ENCODE results near the gene ROMO1. TPM values are rescaled to one million over a fixed set of nuclear protein-coding genes. Genes with fewer than 3 reads are reported as not detected.
"Not testable (repeated sequence)": the region's sequence is repeated elsewhere in the genome, so short reads cannot be mapped to it uniquely, and the experiment has no call there.

The ROMO1 gene
- total RNA-seq, 2 donors from 2014 or later: 51.4 to 53.8 TPM

GRCh38 chr20:35695245-35695749 lies 3.9 kb upstream of the ROMO1 start:
- H3K36me3 Mint-ChIP-seq (ENCODE audit: insufficient read depth in 2 of 2): peaks cover 11 to 24% of the 10 kb centered on the region in 2 donors
- H3K27ac Mint-ChIP-seq: peak overlapping the region; percentile 66
- no peak for DNase-seq
- H3K4me1 Mint-ChIP-seq (ENCODE audit: low read depth): peaks cover 29% of the 10 kb centered on the region
- no peaks in the 10 kb centered on the region for H3K27me3 Mint-ChIP-seq (ENCODE audit: low read depth)
- H3K4me3 Mint-ChIP-seq: no peak overlapping the region
- H3K9me3 Mint-ChIP-seq: no peaks in the 10 kb centered on the region
- ATAC-seq (replicated peaks in 1 of 2): no peak

DNA sequence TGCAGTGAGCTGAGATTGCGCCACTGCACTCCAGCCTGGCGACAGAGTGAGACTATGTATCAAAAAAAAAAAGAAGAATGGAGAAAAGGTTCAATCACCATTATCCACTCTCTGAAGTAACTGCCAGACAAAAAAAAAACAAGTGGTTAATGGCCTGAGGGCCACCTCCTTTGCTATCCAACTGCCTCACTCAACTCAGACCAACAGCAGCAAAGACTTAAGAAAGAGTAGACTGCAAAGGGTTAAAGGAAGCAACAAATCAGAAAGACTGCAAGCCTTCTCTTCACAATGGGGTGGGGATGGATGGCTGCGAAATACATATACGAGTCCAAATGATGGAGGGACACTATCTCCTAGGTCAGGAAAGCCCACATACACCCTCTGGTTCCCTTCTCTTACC lies 3.2 kb upstream of the ROMO1 start:
- H3K4me1 Mint-ChIP-seq (ENCODE audit: low read depth): peaks cover 36% of the 10 kb centered on the region
- peaks cover 11 to 24% of the 10 kb centered on the region in 2 donors for H3K36me3 Mint-ChIP-seq (ENCODE audit: insufficient read depth in 2 of 2)
- ATAC-seq (replicated peaks in 1 of 2) (no peak), DNase-seq (no peak)
- no peaks in the 10 kb centered on the region for H3K27me3 Mint-ChIP-seq (ENCODE audit: low read depth)
- no peaks in the 10 kb centered on the region for H3K9me3 Mint-ChIP-seq
- no peak overlapping the region for H3K27ac Mint-ChIP-seq
- H3K4me3 Mint-ChIP-seq: no peak overlapping the region

DNA sequence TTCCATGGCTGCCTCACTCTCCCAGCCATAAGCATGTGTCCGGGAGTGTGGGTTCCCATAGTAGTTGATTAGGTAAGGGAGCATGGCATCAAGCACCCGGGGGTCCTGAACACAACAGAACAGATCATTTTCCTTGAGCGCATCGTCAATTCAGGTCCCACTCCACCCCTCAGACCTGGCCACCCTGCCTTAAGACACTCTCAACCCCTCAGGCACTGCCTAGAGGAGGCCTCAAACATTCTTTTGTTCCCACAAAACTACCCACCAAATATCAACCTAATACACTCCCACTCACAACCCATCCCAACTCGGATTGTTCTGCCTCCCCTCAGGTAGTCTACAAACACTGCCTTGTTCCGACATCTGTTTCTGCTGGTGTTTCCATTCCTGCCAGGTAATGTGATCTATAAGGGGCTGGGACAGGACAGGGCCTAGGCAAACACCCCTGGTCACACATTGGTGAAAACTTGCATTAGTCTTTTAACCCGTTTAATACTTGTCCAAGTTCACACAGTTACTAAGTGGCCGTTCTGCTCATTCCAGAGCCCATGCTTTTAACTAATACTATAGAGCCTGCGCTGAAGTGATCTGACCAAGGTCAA lies 1.4 kb upstream of the ROMO1 start:
- peaks cover 11 to 26% of the 10 kb centered on the region in 2 donors for H3K36me3 Mint-ChIP-seq (ENCODE audit: insufficient read depth in 2 of 2)
- no peak for DNase-seq
- H3K4me1 Mint-ChIP-seq (ENCODE audit: low read depth): peaks cover 48% of the 10 kb centered on the region
- peak overlapping the region; percentile 93 to 94 for H3K4me3 Mint-ChIP-seq
- ATAC-seq (replicated peaks in 1 of 2): no peak
- no peaks in the 10 kb centered on the region for H3K9me3 Mint-ChIP-seq
- H3K27me3 Mint-ChIP-seq (ENCODE audit: low read depth): no peaks in the 10 kb centered on the region
- peak overlapping the region; percentile 92 for H3K27ac Mint-ChIP-seq

DNA sequence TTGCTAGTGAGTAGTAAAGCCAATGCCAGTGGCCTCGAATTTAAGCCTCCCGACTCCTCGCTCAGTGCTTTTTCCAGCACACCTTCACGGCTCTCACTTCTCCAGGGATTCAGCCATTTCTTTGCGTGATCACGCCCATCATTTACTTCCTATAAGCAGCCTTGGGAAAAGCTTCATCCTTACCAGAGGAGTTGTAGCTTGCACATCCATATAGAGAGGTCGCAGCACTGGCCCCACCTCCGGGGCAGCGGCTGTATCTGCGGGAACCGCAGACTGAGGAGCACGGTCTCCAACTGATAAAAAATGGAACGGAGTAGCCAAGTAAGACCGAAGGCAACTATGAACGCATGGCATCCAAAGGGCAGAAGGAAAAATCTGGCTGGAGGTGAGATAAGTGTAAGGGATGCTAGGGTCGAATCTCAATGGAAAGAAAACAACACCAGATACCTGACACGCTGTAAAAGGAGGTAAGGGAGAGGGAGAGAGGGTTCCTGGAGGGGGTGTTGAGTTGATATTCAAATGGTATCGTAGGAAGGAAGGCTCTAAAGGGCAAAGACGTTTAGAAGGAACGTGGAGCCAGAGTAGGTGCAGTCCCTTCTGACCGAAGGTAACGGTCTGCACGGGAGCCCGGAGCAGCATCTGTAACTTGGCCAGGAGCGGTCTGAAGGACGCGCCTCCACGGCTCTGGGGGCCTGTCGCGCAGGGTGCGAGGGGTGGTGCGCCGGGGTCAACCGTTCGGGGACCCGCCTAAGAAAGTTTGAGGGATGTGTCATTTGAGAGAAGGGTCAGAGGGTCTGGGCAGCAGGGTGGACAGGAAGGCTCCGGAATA lies 693 bp upstream of the ROMO1 start:
- peak overlapping the region; percentile 93 to 94 for H3K4me3 Mint-ChIP-seq
- peak; percentile 35 to 40 for ATAC-seq (replicated peaks in 1 of 2)
- peak overlapping the region; percentile 92 for H3K27ac Mint-ChIP-seq
- DNase-seq: no peak
- H3K36me3 Mint-ChIP-seq (ENCODE audit: insufficient read depth in 2 of 2): peaks cover 11 to 27% of the 10 kb centered on the region in 2 donors
- no peaks in the 10 kb centered on the region for H3K9me3 Mint-ChIP-seq
- no peaks in the 10 kb centered on the region for H3K27me3 Mint-ChIP-seq (ENCODE audit: low read depth)
- H3K4me1 Mint-ChIP-seq (ENCODE audit: low read depth): peaks cover 51% of the 10 kb centered on the region

- Mint-ChIP-seq H3K27me3 (ENCODE audit: low read depth) (no peaks in the 10 kb centered on the region), H3K9me3 (no peaks in the 10 kb centered on the region), H3K36me3 (ENCODE audit: insufficient read depth in 2 of 2) (peaks cover 13 to 40% of the 10 kb centered on the region in 2 donors), H3K4me3 (peak overlapping the region; percentile 93 to 94), H3K4me1 (ENCODE audit: low read depth) (peaks cover 57% of the 10 kb centered on the region), H3K27ac (peak overlapping the region; percentile 98)
- DNase-seq (no peak), ATAC-seq (replicated peaks in 1 of 2) (peak in 1 of 2 donors; percentile 2)
These were observed 886 bp downstream of the ROMO1 start for GRCh38 chr20:35699957-35700624.

DNA sequence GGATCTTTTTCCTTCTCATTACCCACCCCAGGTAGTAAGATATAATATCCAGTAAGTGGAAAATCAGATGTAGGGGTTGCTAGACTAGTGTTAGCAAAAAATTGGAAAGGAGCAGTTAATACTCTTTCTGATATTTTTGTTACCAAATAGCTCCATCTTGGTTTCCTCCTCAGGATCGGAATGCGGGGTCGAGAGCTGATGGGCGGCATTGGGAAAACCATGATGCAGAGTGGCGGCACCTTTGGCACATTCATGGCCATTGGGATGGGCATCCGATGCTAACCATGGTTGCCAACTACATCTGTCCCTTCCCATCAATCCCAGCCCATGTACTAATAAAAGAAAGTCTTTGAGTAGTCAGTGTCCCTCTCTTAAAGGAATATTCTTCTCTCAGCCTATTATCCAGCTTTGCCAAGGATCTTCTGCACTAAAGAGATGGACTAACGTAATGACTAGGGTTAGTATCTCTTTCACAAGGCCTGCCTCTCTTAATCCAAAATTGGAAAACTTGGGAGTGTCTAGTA lies 1.5 kb downstream of the ROMO1 start:
- Mint-ChIP-seq H3K9me3 (no peaks in the 10 kb centered on the region), H3K4me3 (peak overlapping the region; percentile 93 to 94), H3K4me1 (ENCODE audit: low read depth) (peaks cover 57% of the 10 kb centered on the region), H3K27me3 (ENCODE audit: low read depth) (no peaks in the 10 kb centered on the region), H3K27ac (peak overlapping the region; percentile 98), H3K36me3 (ENCODE audit: insufficient read depth in 2 of 2) (peaks cover 10 to 38% of the 10 kb centered on the region in 2 donors)
- DNase-seq (no peak), ATAC-seq (replicated peaks in 1 of 2) (no peak)

DNA sequence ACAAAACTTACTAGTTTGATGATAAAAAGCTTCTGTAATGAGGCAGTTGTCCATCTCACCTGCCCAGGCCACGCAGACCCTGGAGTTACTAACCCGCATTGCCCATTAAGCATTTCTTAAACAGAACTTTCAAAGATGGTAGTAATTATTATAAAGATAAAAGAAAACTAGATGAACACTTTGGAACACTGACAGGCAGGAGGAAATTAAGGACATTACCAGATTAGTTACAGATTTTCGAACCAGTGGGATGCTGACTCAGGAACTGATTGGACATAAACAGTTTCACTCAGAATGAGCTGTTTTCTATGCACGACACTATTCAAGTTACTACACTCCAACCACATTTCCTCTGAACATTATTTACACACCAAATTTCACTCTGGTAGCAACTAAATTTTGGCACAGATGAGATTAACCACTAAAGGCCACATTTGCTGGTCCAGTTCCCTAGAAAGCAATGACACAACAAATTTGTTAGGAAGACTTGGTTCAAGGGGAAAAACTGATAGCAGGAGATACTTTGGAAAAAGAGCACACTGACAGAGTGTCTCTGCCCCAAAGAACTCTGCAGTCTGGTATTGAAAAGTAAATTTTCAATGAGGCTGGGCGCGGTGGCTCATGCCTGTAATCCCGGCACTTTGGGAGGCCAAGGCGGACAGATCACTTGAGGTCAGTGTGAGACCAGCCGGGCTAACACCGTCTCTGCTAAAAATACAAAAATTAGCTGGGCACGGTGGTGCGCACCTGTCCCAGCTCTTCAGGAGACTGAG lies 3.0 kb downstream of the ROMO1 start:
- ATAC-seq (replicated peaks in 1 of 2): no peak
- H3K4me1 Mint-ChIP-seq (ENCODE audit: low read depth): peaks cover 51% of the 10 kb centered on the region
- peaks cover 10 to 48% of the 10 kb centered on the region in 2 donors for H3K36me3 Mint-ChIP-seq (ENCODE audit: insufficient read depth in 2 of 2)
- DNase-seq: no peak
- no peak overlapping the region for H3K4me3 Mint-ChIP-seq
- H3K27ac Mint-ChIP-seq: peak overlapping the region; percentile 84
- no peaks in the 10 kb centered on the region for H3K27me3 Mint-ChIP-seq (ENCODE audit: low read depth)
- no peaks in the 10 kb centered on the region for H3K9me3 Mint-ChIP-seq

DNA sequence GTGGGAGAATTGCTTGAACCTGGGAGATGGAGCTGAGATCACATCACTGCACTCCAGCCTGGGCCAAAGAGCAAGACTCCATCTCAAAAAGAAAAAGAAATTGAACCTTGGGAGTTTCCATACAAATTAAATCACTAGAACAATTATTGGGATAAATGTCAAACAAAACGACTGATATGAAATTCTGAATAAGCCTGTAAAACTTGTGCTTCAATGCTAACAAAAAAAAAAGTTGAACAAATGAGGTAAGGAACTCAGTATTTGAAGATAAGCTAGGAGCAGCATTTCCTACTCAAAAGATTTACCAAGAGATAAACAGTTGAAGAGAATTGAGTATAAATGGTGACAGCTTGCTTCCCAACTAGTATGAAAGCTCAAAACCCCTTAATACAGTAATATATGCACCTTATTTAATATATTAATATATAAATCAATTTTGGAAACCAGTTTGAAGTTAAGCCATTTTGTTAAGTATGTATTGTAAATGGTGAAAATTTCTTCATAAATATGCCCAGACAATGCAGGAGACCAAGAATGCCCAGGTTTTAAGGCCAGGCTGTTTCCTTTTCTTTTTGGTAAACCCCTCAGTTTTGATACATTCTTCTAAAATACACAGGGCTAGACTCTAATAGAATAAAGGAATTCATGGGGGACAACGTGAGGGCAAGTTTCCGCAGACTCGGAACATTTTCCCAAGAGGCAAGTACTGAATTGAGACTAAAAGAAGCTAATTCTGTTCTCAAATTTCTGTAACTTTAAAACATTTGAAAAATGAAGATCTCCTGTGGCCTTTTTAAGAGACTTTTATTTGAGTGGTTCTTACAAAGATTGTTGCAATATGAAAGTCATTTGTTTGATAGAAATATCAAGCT lies 3.9 kb downstream of the ROMO1 start:
- ATAC-seq (replicated peaks in 1 of 2) (no peak), DNase-seq (no peak)
- no peak overlapping the region for H3K4me3 Mint-ChIP-seq
- no peaks in the 10 kb centered on the region for H3K9me3 Mint-ChIP-seq
- no peaks in the 10 kb centered on the region for H3K27me3 Mint-ChIP-seq (ENCODE audit: low read depth)
- peak overlapping the region; percentile 84 for H3K27ac Mint-ChIP-seq
- H3K4me1 Mint-ChIP-seq (ENCODE audit: low read depth): peaks cover 43% of the 10 kb centered on the region
- H3K36me3 Mint-ChIP-seq (ENCODE audit: insufficient read depth in 2 of 2): peaks cover 10 to 50% of the 10 kb centered on the region in 2 donors

DNA sequence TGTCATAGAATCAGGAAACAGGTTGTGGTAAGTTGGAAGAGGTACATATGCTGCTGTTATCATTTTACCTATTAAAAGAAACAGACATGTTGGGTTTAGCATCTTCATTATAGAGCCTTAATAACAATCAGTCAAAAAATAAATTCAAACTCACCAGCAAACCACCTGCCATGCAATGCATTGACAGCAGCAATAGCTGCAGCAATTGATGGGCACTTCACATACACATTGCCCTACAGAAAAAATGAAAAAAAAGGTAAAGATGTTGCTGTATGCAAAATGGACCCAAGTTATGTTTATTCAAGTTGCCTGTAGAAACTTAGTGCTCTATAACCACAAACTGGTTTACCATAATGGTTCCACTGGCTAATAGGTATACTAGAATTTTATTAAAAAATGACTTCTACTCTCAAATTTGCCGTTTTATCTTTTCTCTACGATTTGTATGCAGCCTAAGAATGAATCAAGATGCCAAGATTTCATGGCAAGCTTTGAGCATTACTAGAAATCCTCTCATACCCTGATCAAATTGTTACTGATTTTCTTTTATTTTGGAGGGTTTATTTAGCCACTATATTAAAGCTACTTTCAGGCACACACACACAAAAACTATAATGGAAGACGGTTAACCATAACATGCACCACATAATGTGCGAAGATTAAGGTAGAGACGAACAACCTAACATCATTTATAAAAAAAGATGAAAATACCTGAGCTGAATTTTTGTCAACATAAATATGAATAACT lies 5.5 kb downstream of the ROMO1 start:
- ATAC-seq (replicated peaks in 1 of 2) (no peak), DNase-seq (no peak)
- peaks cover 44% of the 10 kb centered on the region for H3K4me1 Mint-ChIP-seq (ENCODE audit: low read depth)
- H3K27me3 Mint-ChIP-seq (ENCODE audit: low read depth): no peaks in the 10 kb centered on the region
- H3K4me3 Mint-ChIP-seq: no peak overlapping the region
- H3K9me3 Mint-ChIP-seq: no peaks in the 10 kb centered on the region
- H3K27ac Mint-ChIP-seq: peak overlapping the region; percentile 71
- peaks cover 8 to 47% of the 10 kb centered on the region in 2 donors for H3K36me3 Mint-ChIP-seq (ENCODE audit: insufficient read depth in 2 of 2)

GRCh38 chr20:35705894-35706293 lies 6.7 kb downstream of the ROMO1 start:
- not testable (repeated sequence) for H3K27ac Mint-ChIP-seq; H3K27me3 Mint-ChIP-seq (ENCODE audit: low read depth); DNase-seq; H3K9me3 Mint-ChIP-seq; ATAC-seq (replicated peaks in 1 of 2); H3K4me3 Mint-ChIP-seq
- peaks cover 6 to 56% of the 10 kb centered on the region in 2 donors for H3K36me3 Mint-ChIP-seq (ENCODE audit: insufficient read depth in 2 of 2)
- H3K4me1 Mint-ChIP-seq (ENCODE audit: low read depth): peaks cover 37% of the 10 kb centered on the region
